ENCODE results near the gene DCTN4. TPM values are rescaled to one million over a fixed set of nuclear protein-coding genes. Genes with fewer than 3 reads are reported as not detected.

Gene DCTN4
- total and polyA plus RNA-seq, 9 of the 15 experiments (the other 6 are each of a cell fraction or from before 2014, with no cell fraction given), result 20.4 to 64.9 (median 49.9) TPM

- TF ChIP-seq AFF4 (CRISPR knock-in tag; IDR thresholded peaks at IDR 0.05), result no peak
- no peak for TF ChIP-seq HMGXB4 (CRISPR knock-in tag; IDR thresholded peaks at IDR 0.05)
- TF ChIP-seq TCF15 (CRISPR knock-in tag; IDR thresholded peaks at IDR 0.05), result no peak
- TF ChIP-seq HDAC1 (IDR thresholded peaks at IDR 0.05), result peak in 1 of 2 experiments; percentile 24; a peak in 1 of 4 replicates
- TF ChIP-seq ZNF511 (CRISPR knock-in tag; IDR thresholded peaks at IDR 0.05), result no peak
- TF ChIP-seq SIN3A (IDR thresholded peaks at IDR 0.05; ENCODE audit: borderline replicate concordance in 2 of 2, control insufficient read depth in 1 of 2, low read depth in 2 of 2, low read length in 2 of 2), result no peak
- TF ChIP-seq GTF2B (IDR thresholded peaks at IDR 0.05; ENCODE audit: extremely low read depth, insufficient read length), result no peak
- no peak for TF ChIP-seq SMAD1 (IDR thresholded peaks at IDR 0.05; ENCODE audit: low read depth, low read length, partially characterized antibody)
- no peak for TF ChIP-seq ARID4B (CRISPR knock-in tag; IDR thresholded peaks at IDR 0.05)
- no peak for TF ChIP-seq RNF219 (CRISPR knock-in tag; IDR thresholded peaks at IDR 0.05)
These were observed 42.5 kb upstream of the DCTN4 start (continued) for GRCh38 chr5:150801117-150801927.
